AML-193 (cell line): ENCODE data around the gene CABCOCO1.

Experiments
- DNase-seq, 2 experiments: peaks; one replicate each; lab custom pipeline; 2025; lab: John Stamatoyannopoulos, UW

CABCOCO1 gene

GRCh38 chr10:61662794-61663259 lies at the start of gene CABCOCO1:
Gene CABCOCO1 (plus strand): TSS chr10:61662929. CDS start chr10:61662973, 44 bp downstream.
- DNase-seq, result no peak

GRCh38 chr10:61613665-61614064 lies 49.1 kb upstream of the CABCOCO1 start:
- no peak for DNase-seq

- DNase-seq, result no peak
Measured at GRCh38 chr10:61616611-61617010, 46.1 kb upstream of the CABCOCO1 start.

GRCh38 chr10:61617180-61617579 lies 45.5 kb upstream of the CABCOCO1 start:
- DNase-seq, result no peak

- no peak for DNase-seq
Measured at GRCh38 chr10:61617586-61617985, 45.1 kb upstream of the CABCOCO1 start.

- no peak for DNase-seq
Measured at GRCh38 chr10:61618388-61618961, 44.3 kb upstream of the CABCOCO1 start.

- DNase-seq, result no peak
Measured at GRCh38 chr10:61620506-61620905, 42.2 kb upstream of the CABCOCO1 start.

GRCh38 chr10:61621605-61622051 lies 41.1 kb upstream of the CABCOCO1 start:
- no peak for DNase-seq

GRCh38 chr10:61623161-61623560 lies 39.6 kb upstream of the CABCOCO1 start:
- no peak for DNase-seq

- DNase-seq, result no peak
Measured at GRCh38 chr10:61626209-61626608, 36.5 kb upstream of the CABCOCO1 start.

GRCh38 chr10:61627266-61627665 lies 35.5 kb upstream of the CABCOCO1 start:
- no peak for DNase-seq

GRCh38 chr10:61628151-61628874 lies 34.4 kb upstream of the CABCOCO1 start:
- DNase-seq, result no peak

- DNase-seq, result no peak
Measured at GRCh38 chr10:61628875-61629513, 33.7 kb upstream of the CABCOCO1 start.

- no peak for DNase-seq
Measured at GRCh38 chr10:61629576-61629975, 33.2 kb upstream of the CABCOCO1 start.

- DNase-seq, result no peak
Measured at GRCh38 chr10:61632057-61632670, 30.6 kb upstream of the CABCOCO1 start.

GRCh38 chr10:61633665-61634064 lies 29.1 kb upstream of the CABCOCO1 start:
- DNase-seq, result no peak

- DNase-seq, result no peak
Measured at GRCh38 chr10:61634746-61635145, 28.0 kb upstream of the CABCOCO1 start.

- DNase-seq, result no peak
Measured at GRCh38 chr10:61635471-61635870, 27.3 kb upstream of the CABCOCO1 start.

GRCh38 chr10:61635932-61636331 lies 26.8 kb upstream of the CABCOCO1 start:
- no peak for DNase-seq

GRCh38 chr10:61639952-61640351 lies 22.8 kb upstream of the CABCOCO1 start:
- DNase-seq, result no peak

GRCh38 chr10:61640856-61641255 lies 21.9 kb upstream of the CABCOCO1 start:
- no peak for DNase-seq

- DNase-seq, result no peak
Measured at GRCh38 chr10:61642150-61642571, 20.6 kb upstream of the CABCOCO1 start.

GRCh38 chr10:61642676-61643075 lies 20.1 kb upstream of the CABCOCO1 start:
- DNase-seq, result no peak
